Adipose tissue (tissue), 3 donors: Measurements from ENCODE around the gene CASKIN1. TPM values are rescaled to one million over a fixed set of nuclear protein-coding genes. Genes with fewer than 3 reads are reported as not detected.
"Not testable (repeated sequence)": the region's sequence is repeated elsewhere in the genome, so short reads cannot be mapped to it uniquely, and the experiment has no call there.

Experiments used
- H3K27ac ChIP-seq: one replicate; pipeline ENCODE4 v1.5.1; 2013; ENCODE audit warnings: low read depth, low read length
- WGBS, 3 donors: extraction: QIAGEN DNeasy Blood & Tissue Kit; methylation state at CpG; one replicate each; pipeline ENCODE4 v1.1.7; 2013; 5-methylcytosine and 5-hydroxymethylcytosine counted together
- polyA plus RNA-seq, 3 donors: library from polyadenylated mRNA; stranded (reverse); fragments of 200-250 nt; gene quantifications; one replicate each; pipeline ENCODE4 v1.2.3, GENCODE V29; 2013
- donor health status: healthy with polysubstance abuse.
- donor health status: Bipolar disorder and iron deficiency.
- donor health status: healthy.

The CASKIN1 gene
- polyA plus RNA-seq, 3 donors: 0.22 to 0.35 (median 0.30) TPM

DNA sequence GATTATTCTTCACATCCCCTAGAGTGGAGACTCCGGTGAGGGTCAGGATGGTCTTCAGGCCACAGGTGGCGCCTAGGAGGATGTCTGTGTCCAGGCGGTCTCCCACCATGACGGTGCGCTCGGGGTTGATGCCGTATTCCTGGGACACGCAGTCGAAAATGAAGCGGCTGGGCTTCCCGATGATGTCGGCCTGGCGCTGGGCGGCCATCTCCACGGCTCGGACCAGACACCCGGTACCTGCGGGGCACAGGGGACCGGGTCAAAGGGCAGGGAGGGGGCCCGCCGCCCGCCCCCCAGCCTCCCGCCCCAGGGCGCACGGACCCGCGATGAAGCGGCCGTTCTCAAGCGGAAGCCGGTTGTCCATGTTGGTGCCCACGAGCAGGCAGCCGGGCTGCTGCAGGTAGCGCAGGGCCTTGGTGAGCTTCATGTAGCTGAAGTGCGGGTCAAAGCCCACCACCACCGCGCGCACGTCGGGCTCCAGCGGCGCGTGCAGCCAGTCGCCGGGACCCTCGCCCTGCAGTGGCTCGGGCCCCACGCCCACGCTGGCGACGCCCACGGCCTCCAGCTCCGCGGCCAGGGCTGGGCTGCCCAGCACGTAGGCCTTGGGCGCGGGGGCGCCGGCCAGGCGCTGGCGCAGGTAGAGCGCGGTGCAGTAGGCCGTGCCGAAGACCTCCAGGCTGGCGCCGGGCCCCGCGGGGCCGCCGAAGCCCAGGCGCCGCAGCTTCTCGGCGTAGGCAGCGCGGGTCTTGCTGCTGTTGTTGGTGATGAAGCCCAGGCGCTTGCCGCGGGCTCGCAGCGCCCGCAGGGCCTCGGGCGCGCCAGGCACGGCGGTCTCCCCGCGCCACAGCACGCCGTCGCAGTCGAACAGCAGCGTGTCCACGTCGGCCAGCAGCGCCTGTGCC is 17.7 kb upstream of the CASKIN1 start:
- H3K27ac ChIP-seq: no peak overlapping the region
- WGBS, 3 donors: 0 to 1% (median 1%) methylated on average over 82 to 98 of the region's 98 CpGs

DNA sequence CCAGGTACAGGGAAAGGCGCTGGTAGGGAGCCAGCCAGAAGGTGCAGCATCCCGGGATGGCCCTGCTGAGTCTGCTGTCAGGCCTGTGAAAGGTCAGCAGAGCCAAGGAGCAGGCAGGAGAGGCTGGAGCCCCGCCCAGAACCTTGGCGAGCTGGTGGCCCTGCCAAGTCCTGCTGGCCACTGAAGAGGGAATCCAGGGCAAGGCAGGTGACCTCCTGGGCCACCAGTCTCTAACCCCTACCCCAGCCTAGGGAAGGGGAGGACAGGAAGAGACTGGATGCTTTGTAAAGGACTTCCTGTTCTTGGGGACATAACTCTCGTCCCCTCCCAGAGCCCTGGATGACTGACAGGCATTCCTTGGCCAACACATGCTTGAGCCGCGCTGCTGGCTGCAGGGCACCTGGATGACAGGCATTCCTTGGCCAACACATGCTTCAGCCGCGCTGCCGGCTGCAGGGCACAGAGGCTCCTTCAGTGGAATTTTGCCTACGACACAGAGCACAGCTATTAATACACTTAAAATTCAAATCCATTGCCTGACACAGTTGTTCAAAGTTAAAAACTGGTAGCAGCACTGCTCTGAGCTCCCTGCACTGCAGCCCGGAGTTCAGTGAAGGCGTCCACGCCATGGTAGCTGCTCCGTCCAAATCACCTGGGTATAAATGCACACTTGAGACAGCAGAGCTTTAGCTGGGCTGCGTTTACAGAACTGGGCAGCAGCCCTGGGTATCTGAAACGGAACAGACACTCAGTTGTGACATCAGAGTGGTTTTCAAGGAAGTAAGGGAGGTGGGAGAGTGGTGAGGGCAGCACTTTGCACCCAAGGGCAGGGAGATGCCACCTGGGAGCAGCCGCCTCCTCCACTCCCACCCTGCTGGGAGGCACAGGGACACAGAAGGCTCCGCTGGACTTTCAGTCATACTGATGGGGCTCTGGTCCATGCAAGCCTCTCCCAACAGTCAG is 16.2 kb upstream of the CASKIN1 start:
- WGBS, 3 donors: 36 to 66% (median 62%) methylated on average over 18 to 19 of the region's 19 CpGs
- no peak overlapping the region for H3K27ac ChIP-seq

DNA sequence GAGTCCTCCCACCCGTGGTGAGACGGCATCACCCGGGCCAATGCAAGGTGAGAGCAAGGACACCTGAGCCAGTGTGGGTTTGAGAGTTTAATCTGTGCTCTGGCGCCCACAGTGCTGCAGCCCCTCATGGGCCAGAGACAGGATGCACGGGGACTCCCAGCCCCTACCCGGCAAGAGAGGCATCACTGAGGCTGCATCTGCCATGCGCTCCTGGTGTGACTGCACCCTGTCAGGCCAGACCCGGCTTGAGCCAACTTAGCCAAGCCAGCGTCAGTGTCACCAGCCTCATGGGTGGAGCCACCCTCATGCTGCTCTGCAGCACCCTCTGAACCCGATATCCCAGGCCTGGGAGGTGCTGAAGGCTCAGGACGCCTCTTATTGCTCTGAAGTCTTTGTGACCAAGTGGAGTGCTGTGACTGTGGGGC is 15.5 kb upstream of the CASKIN1 start:
- no peak overlapping the region for H3K27ac ChIP-seq
- 67 to 88% (median 82%) methylated on average over 11 of the region's 11 CpGs for WGBS, 3 donors

DNA sequence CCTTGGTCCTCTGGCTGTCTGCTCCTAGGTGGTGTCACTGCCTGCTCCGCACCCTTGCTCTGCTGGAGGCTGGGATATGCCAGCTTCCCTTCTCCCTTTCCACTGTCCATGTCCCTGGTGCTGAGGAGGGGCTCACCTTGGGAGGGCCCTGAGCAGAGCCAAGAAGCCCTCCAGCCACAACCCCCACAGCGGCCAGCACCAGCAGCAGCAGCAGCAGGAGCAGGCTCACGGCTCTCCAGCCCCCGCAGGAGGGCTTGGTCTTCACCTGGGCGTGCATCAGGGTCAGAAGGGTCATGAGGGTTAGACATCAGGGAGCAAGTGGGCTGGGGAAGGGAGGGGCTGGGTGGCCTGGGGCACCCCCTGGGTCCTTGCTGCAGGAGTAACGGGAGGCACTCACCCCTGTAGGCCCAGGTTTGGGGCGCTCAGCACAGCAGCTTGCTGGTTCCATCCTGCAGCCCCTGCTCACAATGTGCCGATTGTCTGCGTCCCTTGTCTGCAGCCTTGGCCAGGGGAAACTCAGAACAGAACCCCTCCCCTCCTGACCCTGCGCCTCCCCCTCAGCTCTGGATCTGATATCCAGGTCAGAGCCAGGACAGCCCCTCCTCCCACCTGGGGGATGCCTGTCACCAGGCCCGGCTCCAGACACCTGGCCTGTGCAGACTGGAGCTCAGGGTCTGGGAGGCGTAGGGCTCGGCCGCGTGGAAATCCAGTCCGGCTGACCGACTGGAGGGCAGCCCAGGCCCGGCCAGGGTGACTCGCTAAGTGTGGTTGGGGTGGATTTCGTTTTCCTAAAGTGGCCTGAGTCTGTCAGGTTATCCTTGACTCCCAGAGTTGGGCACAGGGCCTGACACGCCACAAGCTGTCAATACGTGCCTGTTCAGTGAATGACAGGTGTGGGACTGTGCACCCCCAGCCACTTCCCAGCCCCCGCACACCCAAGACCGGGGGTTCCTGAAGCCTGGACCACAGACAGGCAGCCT is 14.3 kb upstream of the CASKIN1 start, which contains the start of gene BRICD5:
Gene BRICD5, minus strand, starts transcription at position 478 of the 980 bp plus-strand sequence. Its CDS starts 30 bp downstream, at position 448.
- H3K27ac ChIP-seq: no peak within 1 kb of the TSS
- WGBS, 3 donors: 73 to 75% (median 74%) methylated on average over 24 of the region's 24 CpGs

DNA sequence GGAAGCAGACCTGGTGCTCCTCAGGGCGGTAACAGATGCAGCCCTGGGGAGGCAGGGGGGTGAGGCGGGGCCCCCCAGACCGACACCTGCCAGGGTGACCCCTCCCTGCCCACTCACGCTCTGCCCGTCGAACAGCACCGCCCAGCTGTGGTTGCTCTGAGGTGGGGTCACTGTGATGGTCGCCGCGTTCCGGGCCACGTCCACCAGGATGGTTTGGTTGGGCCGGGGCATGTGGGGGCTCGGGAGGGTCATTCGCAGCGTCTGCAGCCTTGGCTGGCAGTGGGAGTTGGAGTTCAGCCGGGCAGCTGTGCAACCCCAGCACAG is 13.6 kb upstream of the CASKIN1 start:
- no peak overlapping the region for H3K27ac ChIP-seq
- 92 to 96% (median 94%) methylated on average over 14 to 17 of the region's 17 CpGs for WGBS, 3 donors

DNA sequence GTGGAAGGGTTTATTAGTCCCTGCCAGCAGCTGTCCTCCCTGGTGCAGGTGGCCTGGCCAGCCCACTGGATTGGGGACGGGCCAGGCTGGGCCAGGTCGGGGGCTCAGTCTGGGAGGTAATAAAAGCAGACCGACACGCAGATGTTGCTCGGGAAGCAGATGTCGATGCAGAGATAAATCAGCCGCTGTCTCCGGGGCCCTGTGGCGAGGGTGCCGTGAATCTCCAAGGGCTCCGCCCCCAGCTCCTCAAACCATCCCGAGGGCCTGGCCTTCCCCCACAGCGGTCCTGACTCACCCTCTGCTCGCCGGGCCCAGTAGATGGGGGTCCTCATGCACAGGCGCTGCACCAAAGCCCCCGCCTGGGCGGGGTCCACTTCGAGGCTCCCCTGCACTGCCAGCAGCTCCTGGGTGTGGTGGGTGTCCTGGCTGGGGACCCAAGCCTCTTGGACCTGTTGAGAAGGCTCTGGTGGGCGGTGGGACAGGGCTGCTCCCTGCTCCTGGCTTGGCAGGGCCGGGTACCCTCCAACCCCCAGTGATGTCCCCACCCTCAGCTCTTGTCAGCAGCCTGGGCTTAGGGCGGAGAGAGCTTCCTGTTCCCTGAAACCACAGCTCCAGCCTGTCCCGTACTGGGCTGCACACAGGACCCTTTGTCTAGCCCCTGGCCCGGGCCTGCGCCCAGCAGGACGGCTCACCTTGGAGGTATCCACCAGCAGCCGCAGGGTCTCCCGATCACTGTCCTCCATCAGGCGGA is 13.0 kb upstream of the CASKIN1 start:
- H3K27ac ChIP-seq: no peak overlapping the region
- 86 to 90% (median 87%) methylated on average over 28 to 29 of the region's 29 CpGs for WGBS, 3 donors

DNA sequence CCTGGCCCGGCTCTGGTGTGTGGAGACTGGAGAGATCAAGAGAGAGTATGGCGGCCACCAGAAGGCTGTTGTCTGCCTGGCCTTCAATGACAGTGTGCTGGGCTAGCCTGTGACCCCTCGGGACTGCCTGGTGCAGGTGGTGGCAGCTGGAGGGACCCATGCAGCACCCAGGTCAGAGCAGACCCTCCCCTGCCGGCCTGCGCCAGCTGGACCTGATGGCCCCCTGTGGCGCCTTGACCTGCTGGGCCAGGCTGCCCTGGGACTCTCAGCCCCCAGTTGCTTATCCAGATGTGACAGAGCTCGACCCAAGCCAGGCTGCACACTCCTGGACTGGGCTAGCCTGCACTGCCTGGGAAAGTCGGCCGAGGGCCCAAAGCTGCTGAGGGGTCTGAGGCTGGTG is 12.4 kb upstream of the CASKIN1 start:
- 91 to 93% (median 93%) methylated on average over 8 to 9 of the region's 9 CpGs for WGBS, 3 donors
- no peak overlapping the region for H3K27ac ChIP-seq

DNA sequence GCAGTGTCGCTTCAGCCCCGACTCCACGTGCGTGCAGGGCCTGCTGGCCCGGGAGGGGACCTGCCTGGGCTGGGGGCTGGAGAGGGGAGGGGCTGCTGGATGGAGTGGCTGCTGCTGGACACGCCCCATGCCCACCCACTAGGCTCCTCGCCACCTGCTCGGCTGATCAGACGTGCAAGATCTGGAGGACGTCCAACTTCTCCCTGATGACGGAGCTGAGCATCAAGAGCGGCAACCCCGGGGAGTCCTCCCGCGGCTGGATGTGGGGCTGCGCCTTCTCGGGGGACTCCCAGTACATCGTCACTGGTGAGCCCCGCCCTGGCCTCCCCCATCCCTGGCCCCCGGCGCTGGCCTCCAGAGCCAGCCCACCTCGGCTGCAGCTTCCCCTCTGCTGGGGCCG is 11.9 kb upstream of the CASKIN1 start:
- no peak overlapping the region for H3K27ac ChIP-seq
- 78 to 84% (median 83%) methylated on average over 23 of the region's 23 CpGs for WGBS, 3 donors

DNA sequence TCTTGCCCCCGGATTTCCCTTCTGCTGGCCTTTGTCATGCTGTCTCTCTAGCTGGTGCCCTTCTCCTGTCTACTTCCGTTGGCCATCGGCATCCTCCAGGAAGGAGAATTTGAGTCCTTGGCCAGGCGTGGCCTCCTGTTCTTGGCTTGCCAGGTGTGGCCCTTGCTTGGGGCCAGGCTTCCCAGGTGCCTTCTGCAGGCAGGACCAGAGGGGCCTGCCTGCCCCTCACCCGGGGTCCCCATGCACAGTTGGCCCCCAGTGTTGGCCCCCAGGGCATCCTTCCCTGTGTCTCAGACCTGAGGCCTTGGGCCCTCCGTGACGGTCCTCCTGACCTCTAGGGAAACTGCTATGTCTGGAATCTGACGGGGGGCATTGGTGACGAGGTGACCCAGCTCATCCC is 11.5 kb upstream of the CASKIN1 start:
- 89 to 93% (median 92%) methylated on average over 9 of the region's 9 CpGs for WGBS, 3 donors
- H3K27ac ChIP-seq: no peak overlapping the region

DNA sequence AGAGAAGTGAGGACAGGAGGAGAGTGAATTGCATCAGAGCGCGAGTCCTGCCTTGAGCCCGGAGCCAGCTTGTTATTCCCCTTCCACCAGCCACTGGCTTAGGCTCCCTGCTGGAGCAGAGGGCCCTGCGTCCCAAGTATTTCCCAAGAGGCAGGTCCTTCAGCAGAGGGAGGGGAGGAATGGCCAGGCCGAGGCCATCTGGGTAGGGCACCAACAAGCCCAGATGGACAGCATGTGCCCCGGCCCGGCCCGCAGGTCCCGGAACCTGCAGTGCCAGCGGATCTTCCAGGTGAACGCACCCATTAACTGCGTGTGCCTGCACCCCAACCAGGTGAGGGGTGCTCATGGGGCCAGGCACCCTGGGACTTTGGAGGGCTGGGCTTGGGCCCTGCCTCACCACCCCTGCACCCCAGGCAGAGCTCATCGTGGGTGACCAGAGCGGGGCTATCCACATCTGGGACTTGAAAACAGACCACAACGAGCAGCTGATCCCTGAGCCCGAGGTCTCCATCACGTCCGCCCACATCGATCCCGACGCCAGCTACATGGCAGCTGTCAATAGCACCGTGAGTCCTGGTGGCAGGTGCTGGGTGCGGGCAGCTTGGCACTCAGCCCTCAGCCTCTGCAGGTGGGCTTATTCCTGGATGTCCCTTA is 10.5 kb upstream of the CASKIN1 start:
- no peak overlapping the region for H3K27ac ChIP-seq
- 85 to 87% (median 86%) methylated on average over 23 of the region's 23 CpGs for WGBS, 3 donors

DNA sequence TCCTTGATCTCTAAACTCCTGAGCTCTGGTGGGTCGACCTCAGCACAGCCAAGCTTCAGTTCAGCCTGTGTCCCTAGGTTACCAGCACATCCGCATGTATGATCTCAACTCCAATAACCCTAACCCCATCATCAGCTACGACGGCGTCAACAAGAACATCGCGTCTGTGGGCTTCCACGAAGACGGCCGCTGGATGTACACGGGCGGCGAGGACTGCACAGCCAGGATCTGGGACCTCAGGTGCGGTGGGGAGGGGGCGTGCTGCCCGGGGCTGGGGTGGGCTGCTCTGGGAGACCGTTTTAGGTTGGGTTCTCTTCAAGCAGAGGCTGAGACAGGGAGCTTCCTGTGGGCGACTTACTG is 10.0 kb upstream of the CASKIN1 start:
- no peak overlapping the region for H3K27ac ChIP-seq
- WGBS, 3 donors: 75 to 79% (median 77%) methylated on average over 18 of the region's 18 CpGs

DNA sequence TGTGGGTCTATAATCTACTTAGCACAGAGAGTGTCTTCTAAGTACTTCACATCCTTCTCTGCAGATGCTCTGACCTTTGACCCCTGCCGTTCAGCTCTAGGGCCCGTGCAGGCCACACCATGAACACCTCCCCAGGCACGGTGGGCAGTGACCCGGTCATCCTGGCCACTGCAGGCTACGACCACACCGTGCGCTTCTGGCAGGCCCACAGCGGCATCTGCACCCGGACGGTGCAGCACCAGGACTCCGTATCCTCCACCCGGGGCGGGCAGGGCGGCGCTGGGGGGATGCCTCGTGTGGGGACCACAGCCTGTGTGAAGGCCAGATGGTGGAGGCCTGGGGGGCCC is 9.5 kb upstream of the CASKIN1 start:
- no peak overlapping the region for H3K27ac ChIP-seq
- 6 to 15% (median 10%) methylated on average over 16 of the region's 16 CpGs for WGBS, 3 donors

DNA sequence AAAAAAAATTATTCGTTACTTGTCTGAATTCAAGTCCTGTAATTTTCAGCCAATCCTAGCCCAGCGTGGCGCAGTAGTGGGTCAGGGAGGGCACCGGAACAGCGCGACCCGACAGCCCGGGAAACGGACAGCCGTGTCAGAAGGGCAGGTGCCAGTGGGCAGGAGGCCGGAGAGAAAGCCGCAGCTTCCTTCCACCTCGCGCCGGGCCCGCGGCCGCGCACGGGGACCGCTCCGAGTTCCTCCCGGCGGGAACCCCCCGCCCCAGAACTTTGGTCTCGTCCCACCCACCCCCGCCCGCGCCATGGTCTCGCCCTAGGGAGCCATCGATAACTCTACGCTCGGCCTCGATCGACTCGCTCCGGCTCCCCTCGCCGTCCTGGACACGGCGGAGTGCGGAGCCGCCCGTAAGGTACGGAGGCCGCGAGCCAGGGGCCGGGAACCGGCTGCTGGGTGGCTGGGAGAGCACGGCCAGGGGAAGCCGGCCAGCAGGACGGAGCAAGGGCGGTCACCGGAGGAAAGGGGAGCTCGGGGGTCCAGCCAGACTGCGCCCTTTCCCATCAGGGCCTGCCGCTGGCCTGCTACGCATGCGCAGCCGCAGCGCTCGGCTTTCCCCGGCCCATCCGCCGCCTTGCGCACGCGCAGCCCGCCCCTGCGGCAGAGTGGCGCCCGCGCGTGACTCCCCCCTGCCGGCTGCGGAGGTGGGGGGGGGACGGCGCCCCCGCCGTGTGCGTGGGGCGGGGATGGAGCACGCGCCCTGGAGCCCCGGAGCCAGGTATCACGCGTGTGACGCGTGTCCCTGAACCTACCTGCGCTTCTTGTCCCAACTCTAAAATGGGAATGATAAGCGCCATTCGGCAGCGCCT is 8.9 kb upstream of the CASKIN1 start, which contains the start of gene MLST8:
Gene MLST8, plus strand, starts transcription at position 351 of the 863 bp plus-strand sequence. CDS start 632 bp downstream, outside the sequence.
- H3K27ac ChIP-seq: no peak within 1 kb of the TSS
- 0 to 1% (median 0%) methylated on average over 84 to 93 of the region's 93 CpGs for WGBS, 3 donors

DNA sequence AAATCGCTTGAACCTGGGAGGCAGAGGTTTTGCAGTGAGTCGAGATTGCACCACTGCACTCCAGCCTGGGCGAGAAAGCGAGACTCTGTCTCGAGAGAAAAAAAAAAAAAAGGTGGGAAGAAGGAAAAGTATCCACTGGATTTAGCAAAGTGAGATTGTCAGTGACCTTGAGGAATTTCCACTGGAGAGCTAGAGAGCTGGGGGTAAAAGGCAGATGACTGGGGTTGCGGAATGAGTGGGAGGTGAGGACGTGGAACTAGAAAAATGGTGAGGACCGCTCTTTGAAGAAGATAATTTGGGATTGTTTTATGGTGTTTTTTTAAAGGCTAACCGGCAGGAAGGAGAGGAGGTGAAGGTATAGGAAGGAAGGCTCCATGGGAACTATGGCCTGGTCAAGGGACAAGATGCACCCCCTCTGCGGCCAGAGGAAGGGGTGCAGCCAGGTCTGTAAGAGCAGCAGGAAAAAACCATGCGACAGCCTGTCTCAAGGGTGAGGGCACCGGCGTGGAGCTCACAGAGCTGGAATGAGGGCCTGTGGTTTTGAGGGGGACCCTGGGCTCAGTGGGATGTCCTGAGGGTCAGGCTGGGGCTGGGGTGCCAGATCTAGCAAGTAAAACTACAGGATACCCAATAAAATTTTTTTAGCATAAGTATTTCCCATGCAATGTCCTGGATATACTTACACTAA is 8.2 kb upstream of the CASKIN1 start:
- H3K27ac ChIP-seq: no peak overlapping the region
- WGBS, 3 donors: 79 to 80% (median 79%) methylated on average over 13 of the region's 13 CpGs

DNA sequence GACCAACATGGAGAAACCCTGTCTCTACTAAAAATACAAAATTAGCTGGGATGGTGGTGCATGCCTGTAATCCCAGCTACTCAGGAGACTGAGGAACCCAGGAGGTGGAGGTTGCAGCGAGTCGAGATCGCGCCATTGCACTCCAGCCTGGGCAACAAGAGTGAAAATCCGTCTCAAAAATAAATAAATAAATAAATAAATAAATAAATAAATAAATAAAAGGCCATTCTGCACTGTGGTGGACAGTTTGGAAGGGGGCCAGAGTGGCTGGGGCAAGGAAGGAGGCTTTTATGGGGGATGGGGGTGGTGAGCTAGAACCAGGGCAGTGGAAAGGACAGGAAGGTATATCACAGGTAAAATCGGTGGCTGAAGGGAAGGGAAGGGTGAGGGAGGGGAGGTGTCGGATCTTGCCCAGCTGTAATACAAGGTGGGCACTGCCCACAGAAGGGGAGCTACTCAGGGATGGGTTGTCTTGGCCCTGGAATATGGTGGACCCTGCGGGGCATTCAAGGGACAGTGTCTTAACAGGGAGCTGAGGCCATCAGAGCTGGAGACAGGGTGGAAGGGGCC is 6.8 kb upstream of the CASKIN1 start:
- 94 to 96% (median 96%) methylated on average over 8 of the region's 8 CpGs for WGBS, 3 donors
- not testable (repeated sequence) for H3K27ac ChIP-seq
